DMS153 treated with DMSO at 0.1 percent for 48 hours (cell line): ENCODE data around the gene MYRF.
A peak's percentile ranks its signal among the peaks of the same experiment; 100 is the strongest.

Source experiments
- DNase-seq: peaks from one replicate; lab custom pipeline; 2025; ENCODE audit not compliant: unreplicated experiment; lab: John Stamatoyannopoulos, UW

Gene MYRF

GRCh38 chr11:61738776-61739175, 13.7 kb upstream of the MYRF start:
- DNase-seq: no peak

GRCh38 chr11:61739413-61739812, 13.0 kb upstream of the MYRF start:
- no peak for DNase-seq

- no peak for DNase-seq
Observed at GRCh38 chr11:61739966-61740365, 12.5 kb upstream of the MYRF start.

GRCh38 chr11:61742391-61742790, 10.0 kb upstream of the MYRF start:
- DNase-seq: no peak

GRCh38 chr11:61743486-61744095, 8.8 kb upstream of the MYRF start:
- DNase-seq: no peak

GRCh38 chr11:61744181-61744580, 8.3 kb upstream of the MYRF start:
- DNase-seq: no peak

GRCh38 chr11:61744609-61745156, 7.8 kb upstream of the MYRF start:
- no peak for DNase-seq

- no peak for DNase-seq
Observed at GRCh38 chr11:61745781-61746441, 6.5 kb upstream of the MYRF start.

- no peak for DNase-seq
Observed at GRCh38 chr11:61746442-61747191, 5.8 kb upstream of the MYRF start.

- DNase-seq: peak; percentile 18
Observed at GRCh38 chr11:61747192-61747966, 5.1 kb upstream of the MYRF start.

GRCh38 chr11:61747967-61748285, 4.5 kb upstream of the MYRF start:
- DNase-seq: no peak

- no peak for DNase-seq
Observed at GRCh38 chr11:61749591-61750217, 2.7 kb upstream of the MYRF start.

GRCh38 chr11:61750631-61751273, 1.7 kb upstream of the MYRF start:
- no peak for DNase-seq

- no peak for DNase-seq
Observed at GRCh38 chr11:61751384-61751783, 1.1 kb upstream of the MYRF start.

- no peak for DNase-seq
Observed at GRCh38 chr11:61752925-61753521, 587 bp downstream of the MYRF start.

- DNase-seq: no peak
Observed at GRCh38 chr11:61753672-61754071, 1.2 kb downstream of the MYRF start.

- DNase-seq: no peak
Observed at GRCh38 chr11:61754534-61755482, 2.4 kb downstream of the MYRF start.

GRCh38 chr11:61756147-61756451, 3.7 kb downstream of the MYRF start:
- no peak for DNase-seq
